ENCODE results near the gene PLCB1.

Gene PLCB1

DNA sequence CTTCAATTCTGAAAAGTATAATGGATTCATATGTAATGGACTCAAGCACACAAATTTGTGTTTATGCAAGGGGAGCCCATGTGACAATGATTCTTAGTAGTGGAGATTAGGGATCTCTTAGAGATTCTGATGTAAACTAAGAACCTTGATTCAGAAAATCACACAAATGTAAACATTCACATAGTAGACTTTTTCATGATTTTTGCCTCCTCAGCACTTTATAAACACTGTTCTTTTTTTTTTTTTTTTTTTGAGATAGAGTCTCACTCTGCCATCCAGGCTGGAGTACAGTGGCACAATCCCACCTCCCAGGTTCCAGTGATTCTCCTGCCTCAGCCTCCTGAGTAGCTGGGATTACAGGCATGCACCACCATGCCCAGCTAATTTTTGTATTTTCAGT lies 766.8 kb downstream of the PLCB1 start:
- no peak for TF ChIP-seq CTCF (IDR thresholded peaks at IDR 0.05; ENCODE audit: control insufficient read depth, insufficient read depth, low read depth, low read length, missing control alignments)
- no peak for DNase-seq (ENCODE audit: low read depth)
- no peak overlapping the region for H3K4me3 ChIP-seq (ENCODE audit: control insufficient read depth, low read depth, low read length)

GRCh38 chr20:8901237-8902025 lies 769.4 kb downstream of the PLCB1 start:
- TF ChIP-seq CTCF (IDR thresholded peaks at IDR 0.05; ENCODE audit: control insufficient read depth, insufficient read depth, low read depth, low read length, missing control alignments) = no peak
- no peak for DNase-seq (ENCODE audit: low read depth)
- H3K4me3 ChIP-seq (ENCODE audit: control insufficient read depth, low read depth, low read length) = no peak overlapping the region

DNA sequence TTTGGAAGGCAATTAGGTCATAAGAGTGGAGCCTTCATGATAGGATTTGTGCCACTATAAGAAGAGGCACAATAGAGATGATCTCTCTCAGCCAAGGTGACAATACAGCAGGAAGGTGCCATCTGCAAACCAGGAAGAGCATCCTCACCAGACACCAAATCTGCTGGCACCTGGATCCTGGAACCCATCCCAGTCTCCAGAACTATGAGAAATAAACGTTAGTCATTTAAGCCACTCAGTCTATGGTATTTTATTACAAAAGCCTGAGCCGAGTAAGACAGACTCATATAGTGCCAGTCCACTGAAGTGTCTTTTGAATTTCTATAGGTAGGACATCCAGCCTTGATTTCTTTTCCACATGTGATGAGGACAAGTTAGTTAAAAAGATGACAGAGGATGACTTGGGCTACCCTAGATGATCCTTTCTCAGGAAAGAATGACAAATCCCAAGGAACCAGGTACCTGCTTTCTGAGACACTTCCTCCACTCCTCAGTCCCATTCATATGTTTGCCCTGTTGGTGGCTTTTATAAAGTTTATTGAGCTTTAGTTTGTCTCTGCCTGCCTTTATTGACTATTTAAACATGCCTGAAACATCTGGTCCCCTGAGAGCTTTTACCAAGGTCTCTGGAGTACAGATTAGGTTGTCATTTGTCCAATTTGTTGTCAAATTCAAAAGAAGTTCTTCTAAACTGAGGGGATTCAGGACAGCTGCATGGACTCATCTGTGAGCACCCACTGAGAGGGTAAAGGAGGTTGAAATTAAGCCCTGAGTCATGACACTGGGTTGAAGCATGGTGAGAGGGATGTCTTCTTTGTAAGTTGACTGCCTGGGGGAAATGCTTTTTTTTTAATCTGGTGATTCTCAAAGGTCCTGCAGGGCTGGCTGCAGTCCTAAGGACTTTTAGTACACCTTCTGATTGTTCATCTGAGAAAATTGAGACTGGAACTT lies 771.9 kb downstream of the PLCB1 start:
- no peak for TF ChIP-seq CTCF (IDR thresholded peaks at IDR 0.05; ENCODE audit: control insufficient read depth, insufficient read depth, low read depth, low read length, missing control alignments)
- no peak overlapping the region for H3K4me3 ChIP-seq (ENCODE audit: control insufficient read depth, low read depth, low read length)
- no peak for DNase-seq (ENCODE audit: low read depth)

DNA sequence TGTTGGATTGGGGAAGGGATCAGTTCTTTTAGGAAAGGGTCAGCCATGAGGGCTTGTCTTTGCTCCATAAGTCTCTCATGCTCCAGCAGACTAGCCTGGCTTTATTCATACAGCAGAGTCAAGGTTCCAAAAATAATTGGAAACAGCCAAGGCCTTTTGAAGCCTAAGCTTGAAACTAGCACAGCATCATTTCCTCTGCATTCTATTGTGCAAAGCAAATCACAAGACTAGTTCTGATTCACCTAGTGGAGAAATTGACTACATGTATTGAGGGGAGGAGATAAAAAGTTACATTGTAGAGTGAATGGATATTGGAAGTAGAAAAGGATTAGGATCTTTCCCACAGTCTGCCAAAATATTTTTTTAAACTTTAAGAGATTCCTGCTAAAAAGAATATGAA lies 777.5 kb downstream of the PLCB1 start:
- no peak for DNase-seq (ENCODE audit: low read depth)
- H3K4me3 ChIP-seq (ENCODE audit: control insufficient read depth, low read depth, low read length) = no peak overlapping the region
- TF ChIP-seq CTCF (IDR thresholded peaks at IDR 0.05; ENCODE audit: control insufficient read depth, insufficient read depth, low read depth, low read length, missing control alignments) = no peak

GRCh38 chr20:8912096-8912495 lies 780.0 kb downstream of the PLCB1 start:
- no peak for TF ChIP-seq CTCF (IDR thresholded peaks at IDR 0.05; ENCODE audit: control insufficient read depth, insufficient read depth, low read depth, low read length, missing control alignments)
- no peak for DNase-seq (ENCODE audit: low read depth)
- no peak overlapping the region for H3K4me3 ChIP-seq (ENCODE audit: control insufficient read depth, low read depth, low read length)

GRCh38 chr20:8912731-8913130 lies 780.7 kb downstream of the PLCB1 start:
- H3K4me3 ChIP-seq (ENCODE audit: control insufficient read depth, low read depth, low read length) = no peak overlapping the region
- DNase-seq (ENCODE audit: low read depth) = no peak
- no peak for TF ChIP-seq CTCF (IDR thresholded peaks at IDR 0.05; ENCODE audit: control insufficient read depth, insufficient read depth, low read depth, low read length, missing control alignments)

All from AG09309 (cell line).